ENCODE data around the gene THEM5.

DNA sequence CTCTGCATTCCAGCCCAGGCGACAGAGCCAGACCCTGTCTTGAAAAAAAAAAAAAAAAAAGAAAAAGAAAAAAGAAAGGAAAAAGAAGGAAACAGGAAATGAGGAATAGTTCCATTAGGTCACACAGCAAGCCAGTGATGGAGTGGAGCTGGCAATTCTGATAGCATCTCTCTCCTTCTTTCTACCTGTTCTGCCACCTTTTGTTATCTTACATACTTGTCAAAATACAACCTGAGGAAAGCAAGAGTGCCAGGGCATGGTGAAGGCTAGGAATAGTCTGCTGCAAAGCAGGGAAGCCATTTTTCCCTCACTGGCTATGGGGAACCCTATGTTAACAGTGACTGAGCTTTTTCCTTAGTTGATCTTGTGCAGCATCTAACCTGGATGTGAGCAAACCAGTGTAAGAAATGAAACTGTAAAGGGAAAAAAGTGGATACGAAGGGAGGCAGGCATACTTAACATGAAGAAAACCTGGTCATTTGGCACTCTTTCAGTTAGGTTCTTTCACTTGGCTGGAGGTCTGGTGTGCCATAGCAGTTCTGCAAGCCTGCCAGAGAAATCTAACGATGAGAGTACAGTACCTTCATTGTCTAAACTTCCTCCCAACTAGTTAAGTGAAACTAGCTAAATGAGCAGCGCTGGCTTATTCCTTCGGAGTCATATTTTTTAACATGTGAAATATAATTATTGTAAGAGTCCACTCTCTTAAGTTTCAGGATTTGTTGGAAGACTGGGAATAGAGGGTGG is 17.9 kb upstream of the THEM5 start:
- TF ChIP-seq, protein P1, sequence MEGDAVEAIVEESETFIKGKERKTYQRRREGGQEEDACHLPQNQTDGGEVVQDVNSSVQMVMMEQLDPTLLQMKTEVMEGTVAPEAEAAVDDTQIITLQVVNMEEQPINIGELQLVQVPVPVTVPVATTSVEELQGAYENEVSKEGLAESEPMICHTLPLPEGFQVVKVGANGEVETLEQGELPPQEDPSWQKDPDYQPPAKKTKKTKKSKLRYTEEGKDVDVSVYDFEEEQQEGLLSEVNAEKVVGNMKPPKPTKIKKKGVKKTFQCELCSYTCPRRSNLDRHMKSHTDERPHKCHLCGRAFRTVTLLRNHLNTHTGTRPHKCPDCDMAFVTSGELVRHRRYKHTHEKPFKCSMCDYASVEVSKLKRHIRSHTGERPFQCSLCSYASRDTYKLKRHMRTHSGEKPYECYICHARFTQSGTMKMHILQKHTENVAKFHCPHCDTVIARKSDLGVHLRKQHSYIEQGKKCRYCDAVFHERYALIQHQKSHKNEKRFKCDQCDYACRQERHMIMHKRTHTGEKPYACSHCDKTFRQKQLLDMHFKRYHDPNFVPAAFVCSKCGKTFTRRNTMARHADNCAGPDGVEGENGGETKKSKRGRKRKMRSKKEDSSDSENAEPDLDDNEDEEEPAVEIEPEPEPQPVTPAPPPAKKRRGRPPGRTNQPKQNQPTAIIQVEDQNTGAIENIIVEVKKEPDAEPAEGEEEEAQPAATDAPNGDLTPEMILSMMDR (IDR thresholded peaks at IDR 0.05) = no peak
- TF ChIP-seq POLR2A (IDR thresholded peaks at IDR 0.05) = no peak
